ENCODE measurements around the gene TPGS1. TPM values are rescaled to one million over a fixed set of nuclear protein-coding genes. Genes with fewer than 3 reads are reported as not detected.

The TPGS1 gene
- polyA plus RNA-seq, 10 donors, result 3.2 to 11.4 (median 6.1) TPM

DNA sequence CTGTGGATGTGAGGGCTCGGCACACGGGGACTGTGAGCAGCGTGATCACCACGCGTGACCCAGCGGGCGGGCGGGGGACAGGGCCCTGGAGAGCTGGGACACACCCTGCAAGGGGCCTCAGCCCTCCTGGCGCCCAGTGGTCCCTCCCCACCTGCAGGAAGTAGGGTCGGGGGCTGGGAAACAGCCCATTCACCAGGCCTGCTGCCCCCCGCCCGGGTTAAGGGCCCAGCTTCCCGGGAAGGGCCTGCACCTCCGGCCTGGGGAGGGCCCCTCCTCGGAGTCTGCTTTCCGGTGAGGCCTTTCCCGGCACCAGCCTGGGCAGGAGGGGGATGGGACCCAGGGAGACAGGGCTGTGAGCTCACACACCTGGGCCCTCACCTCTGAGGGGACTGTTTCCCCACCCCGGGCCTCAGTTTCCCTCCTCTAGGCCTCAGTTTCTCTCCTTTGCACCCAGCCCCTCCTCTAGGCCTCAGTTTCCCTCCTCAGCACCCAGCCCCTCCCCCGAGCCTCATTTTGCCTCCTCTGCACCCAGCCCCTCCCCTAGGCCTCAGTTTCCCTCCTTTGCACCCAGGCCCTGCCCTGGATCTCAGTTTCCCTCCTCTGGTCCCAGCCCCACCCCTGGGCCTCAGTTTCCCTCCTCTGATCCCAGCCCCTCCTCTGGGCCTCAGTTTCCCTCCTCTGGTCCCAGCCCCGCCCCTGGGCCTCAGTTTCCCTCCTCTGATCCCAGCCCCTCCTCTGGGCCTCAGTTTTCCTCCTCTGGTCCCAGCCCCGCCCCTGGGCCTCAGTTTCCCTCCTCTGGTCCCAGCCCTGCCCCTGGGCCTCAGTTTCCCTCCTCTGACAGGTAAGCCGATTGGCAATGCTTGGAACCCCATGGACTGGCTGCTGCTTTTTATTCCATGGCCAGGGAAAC lies 12.9 kb upstream of the TPGS1 start:
- DNase-seq, result peak in 1 of 3 donors; percentile 42

- no peak for DNase-seq
Measured at GRCh38 chr19:495081-495401, 12.3 kb upstream of the TPGS1 start.

GRCh38 chr19:495402-496111 lies 11.7 kb upstream of the TPGS1 start:
- DNase-seq, result peak in 1 of 3 donors; percentile 77

- no peak for DNase-seq
Measured at GRCh38 chr19:496112-496665, 11.1 kb upstream of the TPGS1 start, which contains the start of gene MADCAM1. Gene MADCAM1, plus strand, starts transcription at chr19:496486. Its CDS starts 14 bp downstream, at chr19:496500.

DNA sequence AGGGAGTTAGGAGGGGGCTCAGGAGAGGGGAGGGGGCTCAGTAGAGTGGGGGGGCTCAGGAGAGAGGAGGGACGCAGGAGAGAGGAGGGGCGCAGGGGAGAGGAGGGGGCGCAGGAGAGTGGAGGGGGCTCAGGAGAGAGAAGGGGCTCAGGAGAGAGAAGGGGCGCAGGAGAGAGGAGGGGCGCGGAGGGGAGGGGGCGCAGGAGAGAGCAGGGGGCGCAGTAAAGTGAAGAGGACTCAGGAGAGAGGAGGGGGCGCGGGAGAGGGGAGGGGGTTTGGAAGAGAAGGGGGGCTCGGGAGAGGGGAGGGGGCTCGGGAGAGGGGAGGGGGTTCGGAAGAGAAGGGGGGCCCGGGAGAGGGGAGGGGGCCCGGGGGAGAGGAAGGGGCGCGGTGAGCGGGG lies 10.3 kb upstream of the TPGS1 start:
- no peak for DNase-seq

- peak in 1 of 3 donors; percentile 2 for DNase-seq
Measured at GRCh38 chr19:497491-497868, 9.8 kb upstream of the TPGS1 start.

GRCh38 chr19:497869-498510 lies 9.3 kb upstream of the TPGS1 start:
- peak in 1 of 3 donors; percentile 18 for DNase-seq

- DNase-seq, result no peak
Measured at GRCh38 chr19:498511-498891, 8.8 kb upstream of the TPGS1 start.

GRCh38 chr19:498977-499623 lies 8.2 kb upstream of the TPGS1 start:
- no peak for DNase-seq

GRCh38 chr19:501646-502045 lies 5.7 kb upstream of the TPGS1 start:
- no peak for DNase-seq

DNA sequence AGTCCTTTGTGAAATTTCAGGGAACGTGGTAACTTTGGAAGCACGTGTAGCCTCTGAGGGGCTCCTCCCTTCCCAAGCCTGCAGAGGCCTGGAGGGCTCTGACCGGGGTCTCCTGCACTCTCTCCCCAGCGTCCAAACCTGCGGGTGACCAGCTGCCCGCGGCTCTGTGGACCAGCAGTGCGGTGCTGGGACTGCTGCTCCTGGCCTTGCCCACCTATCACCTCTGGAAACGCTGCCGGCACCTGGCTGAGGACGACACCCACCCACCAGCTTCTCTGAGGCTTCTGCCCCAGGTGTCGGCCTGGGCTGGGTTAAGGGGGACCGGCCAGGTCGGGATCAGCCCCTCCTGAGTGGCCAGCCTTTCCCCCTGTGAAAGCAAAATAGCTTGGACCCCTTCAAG lies 2.7 kb upstream of the TPGS1 start:
- no peak for DNase-seq

DNA sequence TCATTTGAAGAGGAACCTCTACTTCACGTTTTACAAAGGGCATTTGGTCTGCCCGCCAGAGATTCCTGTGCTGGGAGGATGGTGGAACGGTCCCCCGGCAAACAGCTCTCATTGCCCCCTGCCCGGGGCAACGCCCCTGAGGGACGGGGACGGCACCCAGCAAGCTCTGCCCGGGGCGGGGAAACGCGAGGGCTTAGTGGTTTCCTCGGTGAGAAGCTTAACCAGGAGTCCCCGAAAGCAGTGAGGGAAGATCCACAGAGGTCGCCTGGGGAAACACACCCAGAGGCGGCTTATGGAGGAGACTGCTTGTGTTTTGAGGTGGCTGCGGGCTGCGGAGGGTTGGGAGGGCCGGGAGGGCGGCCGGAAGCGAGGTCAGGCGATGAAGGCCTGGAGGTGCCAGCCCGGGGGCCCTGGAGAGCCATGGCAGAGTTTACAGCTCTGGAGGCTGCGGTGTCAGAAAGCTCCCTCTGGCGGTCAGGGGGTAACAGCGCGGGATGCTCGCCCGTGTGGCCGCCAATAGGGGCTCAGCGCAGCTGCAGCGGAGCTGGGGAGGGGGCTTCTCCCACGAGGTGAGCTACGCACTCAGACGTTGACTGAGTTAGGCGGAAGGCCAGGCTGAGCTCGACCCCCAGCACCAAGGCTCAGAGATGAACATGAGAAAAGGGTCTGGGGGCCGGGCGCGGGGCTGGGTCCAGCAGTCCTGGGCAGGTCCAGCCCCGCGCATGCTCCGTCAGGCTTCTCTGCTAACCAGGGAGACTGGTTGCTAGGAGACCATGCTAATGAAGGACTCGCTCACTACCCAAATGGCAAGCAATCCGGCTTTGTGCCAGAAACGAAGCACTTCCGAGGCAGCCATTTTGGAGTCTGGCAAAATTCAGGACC lies 652 bp upstream of the TPGS1 start:
- DNase-seq, result peak; percentile 100

DNA sequence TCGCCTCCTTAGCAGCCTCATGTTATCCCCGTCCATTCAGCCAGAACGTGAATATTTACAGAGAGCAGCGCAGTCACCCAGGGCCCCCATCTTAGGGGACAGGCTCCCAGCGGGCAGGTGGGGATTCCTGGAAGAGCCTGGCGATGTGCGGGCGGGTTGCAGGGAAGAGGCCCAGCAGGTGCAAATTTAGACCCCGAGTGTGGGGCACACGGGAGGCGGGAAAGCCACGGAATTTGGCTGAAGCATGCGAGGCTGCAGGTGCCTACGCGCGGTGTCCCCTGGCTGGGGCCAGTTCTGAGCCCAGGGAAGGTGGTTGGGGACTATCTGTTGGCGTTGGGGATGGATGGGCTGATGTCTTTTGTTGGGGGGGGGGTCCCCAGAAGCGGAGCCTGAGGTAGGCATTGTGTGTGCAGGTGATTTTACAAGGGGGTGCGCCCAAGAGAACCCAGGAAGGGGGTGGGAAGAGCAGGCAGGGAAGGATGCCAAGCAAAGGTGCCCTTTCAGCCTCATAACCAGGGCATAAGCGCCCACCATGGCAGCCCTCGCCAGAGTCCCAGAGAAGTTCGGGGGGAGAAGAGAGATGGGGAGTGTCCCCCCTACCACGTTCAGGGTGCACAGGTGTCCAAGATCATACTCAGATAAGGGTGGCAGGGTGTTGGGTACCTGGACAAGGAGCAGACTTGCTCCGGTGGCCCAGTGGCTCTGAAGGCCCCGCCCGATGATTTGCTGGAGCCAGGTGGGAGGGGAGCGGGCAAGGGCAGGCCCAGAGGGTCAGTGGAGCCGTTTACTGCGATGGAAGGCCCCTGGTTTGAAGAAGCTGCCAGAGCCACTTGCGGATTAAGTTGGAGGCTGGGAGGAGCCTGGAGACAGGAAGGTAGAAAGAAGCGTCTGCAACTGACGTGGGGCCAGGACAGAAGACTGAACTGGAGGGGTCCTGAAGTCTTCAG lies 1.2 kb downstream of the TPGS1 start:
- DNase-seq, result no peak

- DNase-seq, result peak; percentile 76 to 86 (median 80)
Measured at GRCh38 chr19:510606-511100, 3.4 kb downstream of the TPGS1 start.

GRCh38 chr19:511101-511851 lies 4.0 kb downstream of the TPGS1 start:
- DNase-seq, result peak in 2 of 3 donors; percentile 62 to 78

DNA sequence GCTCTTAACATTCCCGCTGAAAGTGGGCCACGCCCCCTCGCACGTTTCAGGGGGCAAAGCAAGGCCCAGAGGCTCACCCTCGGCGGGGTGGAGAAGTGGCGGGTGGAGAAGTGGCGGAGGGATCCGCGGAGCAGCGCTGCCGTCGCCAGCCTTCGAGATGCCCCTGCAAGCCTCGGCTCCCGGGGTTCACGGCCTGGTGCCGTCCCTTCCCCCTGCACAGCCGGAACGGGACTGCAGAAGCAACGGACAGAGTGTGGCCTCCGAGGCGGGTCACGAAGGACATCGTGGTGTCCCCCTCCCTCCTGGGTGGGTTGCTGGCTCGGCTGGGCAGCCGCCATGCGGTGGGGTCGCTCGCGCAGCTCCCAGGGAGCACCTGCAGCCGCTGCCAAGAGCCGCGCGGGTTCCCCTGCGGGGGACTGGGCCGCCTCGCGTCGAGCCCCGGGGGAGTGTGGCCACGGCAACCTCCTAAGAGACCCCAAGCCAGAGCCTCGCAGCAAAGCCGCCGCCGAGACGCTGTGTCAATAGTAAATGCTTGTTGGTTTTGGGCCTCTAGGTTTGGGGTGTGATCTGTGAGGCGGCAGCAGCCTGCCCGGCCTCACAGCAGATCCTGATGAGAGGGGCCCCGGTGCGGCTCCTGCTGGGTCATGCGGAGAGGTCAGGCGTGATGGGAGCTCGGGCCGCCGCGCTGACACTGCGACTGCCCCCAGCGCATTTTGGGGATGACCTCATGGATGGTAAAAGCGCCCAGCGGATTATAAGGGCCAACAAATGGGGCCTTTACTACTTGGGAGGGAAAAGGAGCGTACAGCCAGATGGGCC lies 5.5 kb downstream of the TPGS1 start:
- peak in 1 of 3 donors; percentile 56 for DNase-seq

GRCh38 chr19:513368-514165 lies 6.3 kb downstream of the TPGS1 start:
- DNase-seq, result no peak
